Activated CD4-positive, alpha-beta T cell treated with anti-CD3 and anti-CD28 coated beads for 36 hours (primary cell): Measurements from ENCODE around the gene NR2F2. TPM values are rescaled to one million over a fixed set of nuclear protein-coding genes. Genes with fewer than 3 reads are reported as not detected.

ENCODE experiments used
- ATAC-seq: fragments of 200-7000 bp; cut with Tn5 transposase; one replicate; pipeline ENCODE4 v1.10.0; 2021; ENCODE audit warnings: mild to moderate bottlenecking, moderate library complexity
- CTCF ChIA-PET: fragments of 350-600 bp; sonication (Branson Sonifier 250); formaldehyde crosslinking; loops from one replicate; lab custom pipeline; 2021; ENCODE audit warnings: antibody characterized with exemption; lab: Charles Lee
- POLR2A ChIA-PET: fragments of 350-600 bp; sonication (Branson Sonifier 250); formaldehyde crosslinking; loops from one replicate; lab custom pipeline; 2021; ENCODE audit warnings: antibody characterized with exemption, inconsistent platforms; lab: Charles Lee
- DNase-seq: peaks from one replicate; pipeline ENCODE4 v3.0.0-alpha.2; 2020
- H3K27ac Mint-ChIP-seq: one replicate; pipeline ENCODE4 v1.8.0; 2021; ENCODE audit warnings: mixed read lengths
- H3K27me3 Mint-ChIP-seq: one replicate; pipeline ENCODE4 v1.8.0; 2021; ENCODE audit warnings: mixed read lengths
- H3K36me3 Mint-ChIP-seq: one replicate; pipeline ENCODE4 v1.8.0; 2021; ENCODE audit warnings: low read depth, mixed read lengths
- H3K4me1 Mint-ChIP-seq: one replicate; pipeline ENCODE4 v1.8.0; 2021; ENCODE audit warnings: mixed read lengths
- H3K4me3 Mint-ChIP-seq: one replicate; pipeline ENCODE4 v1.8.0; 2021; ENCODE audit warnings: mild to moderate bottlenecking, moderate library complexity, mixed read lengths
- H3K9me3 Mint-ChIP-seq: one replicate; pipeline ENCODE4 v1.8.0; 2021; ENCODE audit warnings: low read depth, mixed read lengths
- intact Hi-C, 2 experiments: fragments of 100-400 bp; cut with DNase I in 1 of 2; cut with micrococcal nuclease in 1 of 2; formaldehyde crosslinking; loops; one replicate each; pipeline versions ENCODE4 v1.14.2 to v1.15.1; 2022 to 2024; cut with DNase I, micrococcal nuclease
- total RNA-seq, 2 experiments: library from RNA; stranded (reverse); gene quantifications; one replicate each; pipeline ENCODE4 v1.2.3, GENCODE V29; 2021

The NR2F2 gene
- total RNA-seq, 2 experiments from 2014 or later, result not detected

- H3K27me3 Mint-ChIP-seq, result peaks cover 71% of the 10 kb centered on the region
- H3K36me3 Mint-ChIP-seq, result no peaks in the 10 kb centered on the region
- ATAC-seq, result no peak
- ChIA-PET CTCF (interaction anchor here (1.5 kb wide), 1 partner anchor 11 kb away, joined by 3 read pairs; no protein-coding TSS in a partner anchor), POLR2A (no interaction called here)
- intact Hi-C loops, result loop anchor here (5.0 to 10.0 kb wide), 4 partner anchors 33 to 875 kb away; no protein-coding TSS in a partner anchor
- DNase-seq, result no peak
- no peaks in the 10 kb centered on the region for H3K9me3 Mint-ChIP-seq
- peaks cover 20% of the 10 kb centered on the region for H3K4me1 Mint-ChIP-seq
- H3K4me3 Mint-ChIP-seq, result no peak overlapping the region
- H3K27ac Mint-ChIP-seq, result no peak overlapping the region
Measured at GRCh38 chr15:96359616-96360521, 29.4 kb downstream of the NR2F2 start.

- Mint-ChIP-seq H3K4me1 (peaks cover 20% of the 10 kb centered on the region), H3K36me3 (no peaks in the 10 kb centered on the region), H3K27ac (no peak overlapping the region), H3K9me3 (no peaks in the 10 kb centered on the region), H3K27me3 (peaks cover 74% of the 10 kb centered on the region), H3K4me3 (no peak overlapping the region)
- ATAC-seq, result no peak
- intact Hi-C loops, result loop anchor here in 1 of 2 experiments (5.0 kb wide), 1 partner anchor 33 kb away; no protein-coding TSS in a partner anchor
- ChIA-PET POLR2A (no interaction called here), CTCF (interaction anchor here (0.6 kb wide), 1 partner anchor 13 kb away, joined by 3 read pairs; no protein-coding TSS in a partner anchor)
- DNase-seq, result no peak
Measured at GRCh38 chr15:96360581-96361308, 30.2 kb downstream of the NR2F2 start.

DNA sequence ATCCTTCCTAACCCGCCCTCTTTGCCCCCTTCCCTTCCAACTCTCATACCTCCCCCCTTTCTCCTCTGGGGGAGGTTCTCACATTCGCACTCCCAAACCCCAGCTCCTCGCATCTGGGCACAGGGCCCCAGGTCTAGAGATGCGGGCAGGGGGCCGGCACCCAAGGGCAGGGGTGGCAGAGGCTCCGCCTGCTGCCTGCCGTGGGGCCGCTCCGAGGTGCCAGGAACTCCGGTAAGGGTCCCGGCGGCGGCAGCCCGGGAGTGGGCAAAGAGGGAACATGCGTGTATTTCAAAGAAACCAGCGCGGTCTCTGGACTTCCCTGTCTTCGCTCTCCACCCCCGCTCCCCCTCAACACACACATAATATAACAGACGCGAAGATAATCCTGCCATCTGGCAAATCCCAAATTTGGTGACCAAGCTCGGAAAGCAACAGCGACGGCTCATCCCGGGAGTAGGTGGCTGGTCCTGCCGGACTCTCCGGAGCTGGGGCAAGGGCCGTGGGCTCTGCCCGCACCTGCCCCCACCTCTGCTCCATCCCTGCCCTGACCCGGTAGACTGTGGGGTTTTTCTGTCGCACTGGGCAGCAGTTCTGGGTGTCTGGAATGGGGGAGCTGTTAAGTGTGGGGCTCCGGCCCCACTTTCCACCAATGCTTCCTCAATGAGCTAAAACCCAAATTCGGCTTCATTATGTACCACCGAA, 31.0 kb downstream of the NR2F2 start:
- intact Hi-C loops, result loop anchor here (2.0 to 5.0 kb wide), 2 partner anchors 34 to 49 kb away; no protein-coding TSS in a partner anchor
- Mint-ChIP-seq H3K27ac (no peak overlapping the region), H3K27me3 (peaks cover 72% of the 10 kb centered on the region), H3K9me3 (no peaks in the 10 kb centered on the region), H3K36me3 (no peaks in the 10 kb centered on the region), H3K4me3 (no peak overlapping the region), H3K4me1 (peaks cover 16% of the 10 kb centered on the region)
- DNase-seq (no peak), ATAC-seq (no peak)
- POLR2A ChIA-PET, result no interaction called here
- CTCF ChIA-PET, result interaction anchor here (0.6 kb wide), 1 partner anchor 14 kb away, joined by 3 read pairs; no protein-coding TSS in a partner anchor

GRCh38 chr15:96362011-96362754, 31.7 kb downstream of the NR2F2 start:
- intact Hi-C loops, result loop anchor here (2.0 to 5.0 kb wide), 2 partner anchors 35 to 49 kb away; no protein-coding TSS in a partner anchor
- H3K27ac Mint-ChIP-seq, result no peak overlapping the region
- peaks cover 11% of the 10 kb centered on the region for H3K4me1 Mint-ChIP-seq
- CTCF ChIA-PET, result interaction anchor here (0.7 kb wide), 1 partner anchor 422 kb away, joined by 3 read pairs; no protein-coding TSS in a partner anchor
- ATAC-seq, result no peak
- peaks cover 70% of the 10 kb centered on the region for H3K27me3 Mint-ChIP-seq
- DNase-seq, result no peak
- POLR2A ChIA-PET, result no interaction called here
- H3K36me3 Mint-ChIP-seq, result no peaks in the 10 kb centered on the region
- H3K9me3 Mint-ChIP-seq, result no peaks in the 10 kb centered on the region
- H3K4me3 Mint-ChIP-seq, result no peak overlapping the region

- H3K4me1 Mint-ChIP-seq, result peaks cover 4% of the 10 kb centered on the region
- H3K36me3 Mint-ChIP-seq, result no peaks in the 10 kb centered on the region
- ATAC-seq (no peak), DNase-seq (no peak)
- no peak overlapping the region for H3K4me3 Mint-ChIP-seq
- ChIA-PET POLR2A (no interaction called here), CTCF (interaction anchor here (0.7 kb wide), 1 partner anchor 423 kb away, joined by 3 read pairs; no protein-coding TSS in a partner anchor)
- intact Hi-C loops, result loop anchor here (2.0 to 5.0 kb wide), 2 partner anchors 36 to 48 kb away; no protein-coding TSS in a partner anchor
- no peaks in the 10 kb centered on the region for H3K9me3 Mint-ChIP-seq
- no peak overlapping the region for H3K27ac Mint-ChIP-seq
- H3K27me3 Mint-ChIP-seq, result peaks cover 71% of the 10 kb centered on the region
Measured at GRCh38 chr15:96362755-96363651, 32.5 kb downstream of the NR2F2 start.

DNA sequence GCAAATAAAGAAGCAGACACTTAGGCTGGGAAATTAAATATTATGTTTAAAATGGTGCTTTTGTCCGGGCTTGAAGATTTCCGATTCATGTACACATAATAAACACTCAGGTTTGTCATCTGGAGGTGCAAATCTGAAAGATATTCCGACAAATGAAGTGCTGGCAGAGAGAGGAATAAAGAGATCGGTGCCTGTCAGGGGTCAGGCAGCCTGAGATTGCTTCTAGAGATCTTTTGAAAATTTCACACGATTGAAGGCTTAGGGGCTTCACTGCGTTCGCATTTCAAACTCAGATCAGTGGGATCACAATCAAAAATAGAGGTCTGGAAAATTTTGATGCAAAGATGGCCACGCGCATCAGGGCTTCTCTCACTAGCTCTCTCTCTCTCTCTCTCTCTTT, 33.2 kb downstream of the NR2F2 start:
- ChIA-PET CTCF (no interaction called here), POLR2A (no interaction called here)
- ATAC-seq (no peak), DNase-seq (no peak)
- intact Hi-C loops, result loop anchor here (2.0 to 5.0 kb wide), 2 partner anchors 36 to 47 kb away; no protein-coding TSS in a partner anchor
- H3K27me3 Mint-ChIP-seq, result peaks cover 67% of the 10 kb centered on the region
- no peak overlapping the region for H3K27ac Mint-ChIP-seq
- H3K36me3 Mint-ChIP-seq, result no peaks in the 10 kb centered on the region
- no peak overlapping the region for H3K4me3 Mint-ChIP-seq
- H3K9me3 Mint-ChIP-seq, result no peaks in the 10 kb centered on the region
- no peaks in the 10 kb centered on the region for H3K4me1 Mint-ChIP-seq

DNA sequence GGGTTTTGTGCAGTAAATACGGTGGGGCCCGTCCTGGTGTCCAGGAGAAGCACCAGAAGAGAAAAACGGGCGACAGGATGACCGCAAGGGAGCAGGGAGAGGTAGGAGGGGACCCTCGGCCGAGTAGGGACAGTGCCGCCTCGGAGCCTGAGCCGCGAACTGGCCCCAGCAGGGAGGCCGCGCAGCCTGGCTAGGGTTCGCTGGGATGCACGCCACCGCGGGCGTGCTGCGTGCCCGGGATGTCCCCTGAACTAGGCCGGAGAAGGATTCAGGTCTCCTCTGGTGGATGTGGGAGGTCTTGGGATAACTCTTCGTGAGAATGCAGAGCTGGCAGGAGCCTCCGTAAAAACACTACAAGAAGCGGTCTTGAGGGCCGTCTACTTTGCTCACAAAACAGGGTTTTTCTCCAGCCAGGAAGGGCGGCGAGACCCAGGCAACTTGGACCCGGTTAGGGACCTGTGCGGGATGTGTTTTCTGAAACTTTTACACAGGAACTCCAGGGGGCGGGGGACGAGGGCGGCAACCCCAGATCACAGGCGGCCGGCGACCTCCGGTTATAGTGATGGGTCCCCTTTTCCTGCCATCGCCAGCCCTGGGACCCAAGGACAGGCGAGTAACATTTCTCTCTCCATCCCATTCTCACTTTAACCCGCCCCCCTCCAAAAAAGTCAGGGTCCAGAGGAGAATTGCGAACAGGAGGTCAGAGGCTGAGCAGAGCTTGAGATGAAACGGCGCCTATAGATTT, 35.5 kb downstream of the NR2F2 start:
- Mint-ChIP-seq H3K4me1 (no peaks in the 10 kb centered on the region), H3K27me3 (peaks cover 65% of the 10 kb centered on the region), H3K9me3 (no peaks in the 10 kb centered on the region), H3K27ac (no peak overlapping the region), H3K4me3 (no peak overlapping the region), H3K36me3 (no peaks in the 10 kb centered on the region)
- intact Hi-C loops, result no loop called here
- DNase-seq (no peak), ATAC-seq (no peak)
- ChIA-PET POLR2A (no interaction called here), CTCF (no interaction called here)

DNA sequence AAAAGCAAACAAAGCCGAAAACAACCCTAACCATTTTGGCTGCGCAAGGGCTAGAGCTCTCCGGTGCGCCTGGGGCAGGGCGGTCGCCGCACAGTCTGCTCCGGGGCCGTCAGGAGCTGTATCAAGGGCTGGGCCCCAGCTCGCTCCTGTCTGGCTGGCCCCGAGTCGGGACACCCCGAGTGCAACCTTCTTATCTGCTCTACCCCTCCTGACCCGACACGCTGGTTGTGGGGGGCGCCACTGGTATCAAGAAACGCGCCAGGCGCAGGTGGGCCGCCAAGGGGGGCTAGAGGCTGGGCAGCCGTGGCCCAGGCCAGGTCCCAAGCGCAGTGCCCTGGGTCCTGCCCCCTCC, 36.0 kb downstream of the NR2F2 start:
- H3K4me1 Mint-ChIP-seq, result no peaks in the 10 kb centered on the region
- peaks cover 63% of the 10 kb centered on the region for H3K27me3 Mint-ChIP-seq
- no peaks in the 10 kb centered on the region for H3K36me3 Mint-ChIP-seq
- intact Hi-C loops, result no loop called here
- DNase-seq, result no peak
- ATAC-seq, result no peak
- H3K4me3 Mint-ChIP-seq, result no peak overlapping the region
- no peak overlapping the region for H3K27ac Mint-ChIP-seq
- ChIA-PET CTCF (no interaction called here), POLR2A (no interaction called here)
- no peaks in the 10 kb centered on the region for H3K9me3 Mint-ChIP-seq

DNA sequence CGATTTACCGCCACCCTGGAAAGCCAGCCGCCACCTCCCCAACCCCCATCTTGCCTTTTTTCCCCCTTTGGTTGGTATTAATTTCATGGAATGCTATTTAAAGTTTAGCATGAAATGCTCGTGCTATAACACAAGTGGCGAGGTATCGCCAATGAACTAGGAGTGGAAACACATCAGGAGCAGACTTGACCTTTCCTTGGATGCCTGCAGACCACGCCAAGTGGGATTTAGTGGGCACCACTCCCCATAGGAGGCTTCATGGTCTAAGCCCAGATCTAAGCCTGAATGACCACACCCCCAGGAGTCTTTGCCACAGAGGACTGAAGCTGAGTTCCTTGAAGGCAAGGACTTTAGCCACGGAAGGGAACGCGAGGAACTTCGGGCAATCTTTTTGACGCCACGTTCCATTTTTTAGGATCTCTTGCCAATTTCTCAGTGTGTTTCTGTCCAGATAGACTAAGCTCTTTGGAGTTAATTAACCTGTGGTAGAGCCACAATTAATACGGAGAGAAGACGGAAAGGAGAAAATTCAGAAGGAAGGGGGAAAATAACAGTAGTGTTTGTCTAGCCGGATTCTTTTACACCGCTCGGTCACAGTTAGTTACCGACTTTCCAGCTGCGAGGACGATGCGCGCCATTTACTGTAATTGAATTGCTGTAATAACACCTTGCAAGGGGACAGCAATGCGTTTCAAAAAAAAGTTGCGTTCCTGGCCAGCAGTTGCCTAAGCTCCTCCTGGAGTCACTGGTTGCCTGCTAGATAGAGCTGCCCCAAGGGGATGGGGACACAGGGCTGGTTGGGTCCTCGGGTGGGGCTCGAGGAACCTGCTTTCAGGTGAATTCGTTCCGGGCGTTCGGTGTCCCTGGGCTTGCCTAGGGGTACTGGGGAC, 37.1 kb downstream of the NR2F2 start:
- DNase-seq (no peak), ATAC-seq (no peak)
- H3K4me1 Mint-ChIP-seq, result no peaks in the 10 kb centered on the region
- H3K27me3 Mint-ChIP-seq, result peaks cover 62% of the 10 kb centered on the region
- POLR2A ChIA-PET, result no interaction called here
- CTCF ChIA-PET, result no interaction called here
- no peak overlapping the region for H3K27ac Mint-ChIP-seq
- H3K9me3 Mint-ChIP-seq, result no peaks in the 10 kb centered on the region
- H3K4me3 Mint-ChIP-seq, result no peak overlapping the region
- intact Hi-C loops, result no loop called here
- H3K36me3 Mint-ChIP-seq, result no peaks in the 10 kb centered on the region
